ENCODE measurements around the gene TADA3. TPM values are rescaled to one million over a fixed set of nuclear protein-coding genes. Genes with fewer than 3 reads are reported as not detected.

Gene TADA3
- total and polyA plus RNA-seq, 9 of the 15 experiments (the other 6 are each of a cell fraction or from before 2014, with no cell fraction given), result 4.1 to 110 (median 74.8) TPM

GRCh38 chr3:9786209-9786739 is 6.0 kb downstream of the TADA3 start (continued):
- TF ChIP-seq ZBTB40 (IDR thresholded peaks at IDR 0.05) (0 out of 2 replicates have a peak, but pooled peaks have one; percentile 10), ZBTB40 (CRISPR knock-in tag; IDR thresholded peaks at IDR 0.05) (no peak), E4F1 (CRISPR knock-in tag; IDR thresholded peaks at IDR 0.05; ENCODE audit: borderline replicate concordance) (no peak), CGGBP1 (CRISPR knock-in tag; IDR thresholded peaks at IDR 0.05) (0 out of 2 replicates have a peak, but pooled peaks have one; percentile 10), RBM22 (IDR thresholded peaks at IDR 0.05; ENCODE audit: low read depth, low read length, poor library complexity, severe bottlenecking) (no peak), PRMT5 (CRISPR knock-in tag; IDR thresholded peaks at IDR 0.05) (no peak), ZBTB11 (CRISPR knock-in tag; IDR thresholded peaks at IDR 0.05) (peak in 1 of 3 experiments; percentile 57; a peak in 2 of 6 replicates), CBX1 (IDR thresholded peaks at IDR 0.05; ENCODE audit: low read depth) (0 out of 2 replicates have a peak, but pooled peaks have one; percentile 53), SMAD4 (CRISPR knock-in tag; conservative IDR thresholded peaks at IDR 0.05) (peak; percentile 59), ZNF146 (CRISPR knock-in tag; IDR thresholded peaks at IDR 0.05; ENCODE audit: unreplicated experiment) (no peak)

Data from K562 (cell line).